SU-DHL-6 (cell line): ENCODE measurements around the gene SELENOK.

Experiments
- H2AFZ ChIP-seq: fragments of 200-600 bp; sonication (generic); 2 replicates; pipeline ENCODE4 v1.6.1; 2014; ENCODE audit warnings: low read depth, mild to moderate bottlenecking, moderate library complexity, mixed read lengths, antibody characterized with exemption, low read length; ENCODE audit not compliant: severe bottlenecking
- H3F3A ChIP-seq: fragments of 200-600 bp; shearing (Covaris generic); 2 replicates; pipeline ENCODE4 v1.6.0; 2016; ENCODE audit warnings: antibody characterized with exemption, mild to moderate bottlenecking; ENCODE audit not compliant: insufficient read depth
- H3K27ac ChIP-seq: fragments of 200-600 bp; sonication (generic); 2 replicates; pipeline ENCODE4 v1.5.1; 2016; ENCODE audit warnings: low read depth, mild to moderate bottlenecking, low read length, moderate library complexity, mixed read lengths
- H3K27me3 ChIP-seq: fragments of 200-600 bp; sonication (generic), shearing (Covaris generic); 2 replicates; pipeline ENCODE4 v1.6.0; 2014; ENCODE audit warnings: mild to moderate bottlenecking, low read length
- H3K36me3 ChIP-seq: fragments of 200-600 bp; sonication (generic); 2 replicates; pipeline ENCODE4 v1.6.1; 2014; ENCODE audit warnings: mild to moderate bottlenecking, low read length, mixed read lengths
- H3K4me2 ChIP-seq: fragments of 300-600, 200-600 bp; shearing (Covaris generic), sonication (generic); 2 replicates; pipeline ENCODE4 v1.6.0; 2014; ENCODE audit warnings: low read length, low read depth, mild to moderate bottlenecking; ENCODE audit not compliant: poor library complexity, severe bottlenecking
- H3K4me3 ChIP-seq: fragments of 200-600 bp; sonication (generic); 2 replicates; pipeline ENCODE4 v1.5.1; 2014; ENCODE audit warnings: antibody characterized with exemption, low read length, mild to moderate bottlenecking, mixed read lengths; ENCODE audit not compliant: insufficient read depth, poor library complexity, severe bottlenecking
- H3K79me2 ChIP-seq: fragments of 200-600 bp; sonication (generic); 2 replicates; pipeline ENCODE4 v1.6.1; 2014; ENCODE audit warnings: mild to moderate bottlenecking, low read length, moderate library complexity; ENCODE audit not compliant: insufficient read depth
- H3K9ac ChIP-seq: fragments of 200-600 bp; sonication (generic); 2 replicates; pipeline ENCODE4 v1.7.0; 2014; ENCODE audit warnings: mild to moderate bottlenecking, low read length
- H3K9me2 ChIP-seq: fragments of 200-600 bp; sonication (generic); replicated peaks from 2 replicates; pipeline ENCODE4 v1.6.1; 2014; ENCODE audit warnings: low read length; ENCODE audit not compliant: insufficient read depth
- H3K9me3 ChIP-seq: fragments of 200-600 bp; sonication (generic); 2 replicates; pipeline ENCODE4 v1.6.1; 2014; ENCODE audit warnings: low read length, mixed read lengths; ENCODE audit not compliant: insufficient read depth
- H4K20me1 ChIP-seq: fragments of 200-600 bp; sonication (generic); 2 replicates; pipeline ENCODE4 v1.6.1; 2014; ENCODE audit warnings: low read depth, mild to moderate bottlenecking, antibody characterized with exemption, low read length, moderate library complexity, mixed read lengths
- EZH2phosphoT487 ChIP-seq: fragments of 200-600 bp; sonication (generic), shearing (Covaris generic); conservative IDR thresholded peaks from 2 replicates; pipeline ENCODE4 v1.6.1; 2018; ENCODE audit warnings: mild to moderate bottlenecking, antibody characterized with exemption, low read length, moderate library complexity, mixed read lengths
- TF ChIP-seq, protein P1 (sequence below): fragments of 200-600 bp; sonication (generic); IDR thresholded peaks from one replicate; pipeline ENCODE4 v1.5.1; 2017; ENCODE audit warnings: antibody characterized with exemption, mild to moderate bottlenecking, low read length, moderate library complexity; ENCODE audit not compliant: insufficient read depth, poor library complexity, severe bottlenecking

Gene SELENOK

GRCh38 chr3:53881691-53882593 is 9.7 kb downstream of the SELENOK start, which contains the start of gene ACTR8:
Gene ACTR8, minus strand, starts transcription at chr3:53882152. Its CDS starts 51 bp downstream, at chr3:53882101.
- peaks cover 14% of the 10 kb centered on the region for H3F3A ChIP-seq
- H3K79me2 ChIP-seq = peaks cover 12% of the 10 kb centered on the region
- H2AFZ ChIP-seq = peak within 1 kb of the TSS; percentile 75
- peak within 1 kb of the TSS; percentile 87 for H3K4me2 ChIP-seq
- TF ChIP-seq, protein P1, sequence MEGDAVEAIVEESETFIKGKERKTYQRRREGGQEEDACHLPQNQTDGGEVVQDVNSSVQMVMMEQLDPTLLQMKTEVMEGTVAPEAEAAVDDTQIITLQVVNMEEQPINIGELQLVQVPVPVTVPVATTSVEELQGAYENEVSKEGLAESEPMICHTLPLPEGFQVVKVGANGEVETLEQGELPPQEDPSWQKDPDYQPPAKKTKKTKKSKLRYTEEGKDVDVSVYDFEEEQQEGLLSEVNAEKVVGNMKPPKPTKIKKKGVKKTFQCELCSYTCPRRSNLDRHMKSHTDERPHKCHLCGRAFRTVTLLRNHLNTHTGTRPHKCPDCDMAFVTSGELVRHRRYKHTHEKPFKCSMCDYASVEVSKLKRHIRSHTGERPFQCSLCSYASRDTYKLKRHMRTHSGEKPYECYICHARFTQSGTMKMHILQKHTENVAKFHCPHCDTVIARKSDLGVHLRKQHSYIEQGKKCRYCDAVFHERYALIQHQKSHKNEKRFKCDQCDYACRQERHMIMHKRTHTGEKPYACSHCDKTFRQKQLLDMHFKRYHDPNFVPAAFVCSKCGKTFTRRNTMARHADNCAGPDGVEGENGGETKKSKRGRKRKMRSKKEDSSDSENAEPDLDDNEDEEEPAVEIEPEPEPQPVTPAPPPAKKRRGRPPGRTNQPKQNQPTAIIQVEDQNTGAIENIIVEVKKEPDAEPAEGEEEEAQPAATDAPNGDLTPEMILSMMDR = no peak
- no peak for TF ChIP-seq EZH2phosphoT487
- peak within 1 kb of the TSS; percentile 95 for H3K4me3 ChIP-seq
- no peaks in the 10 kb centered on the region for H3K27me3 ChIP-seq
- peaks cover 43% of the 10 kb centered on the region; the same call in 1 of the 2 replicates for H3K36me3 ChIP-seq
- no peaks in the 10 kb centered on the region for H3K9me2 ChIP-seq
- H4K20me1 ChIP-seq = no peaks in the 10 kb centered on the region
- H3K9me3 ChIP-seq = no peaks in the 10 kb centered on the region
- H3K27ac ChIP-seq = peak within 1 kb of the TSS; percentile 67
- H3K9ac ChIP-seq = peak within 1 kb of the TSS; percentile 86

DNA sequence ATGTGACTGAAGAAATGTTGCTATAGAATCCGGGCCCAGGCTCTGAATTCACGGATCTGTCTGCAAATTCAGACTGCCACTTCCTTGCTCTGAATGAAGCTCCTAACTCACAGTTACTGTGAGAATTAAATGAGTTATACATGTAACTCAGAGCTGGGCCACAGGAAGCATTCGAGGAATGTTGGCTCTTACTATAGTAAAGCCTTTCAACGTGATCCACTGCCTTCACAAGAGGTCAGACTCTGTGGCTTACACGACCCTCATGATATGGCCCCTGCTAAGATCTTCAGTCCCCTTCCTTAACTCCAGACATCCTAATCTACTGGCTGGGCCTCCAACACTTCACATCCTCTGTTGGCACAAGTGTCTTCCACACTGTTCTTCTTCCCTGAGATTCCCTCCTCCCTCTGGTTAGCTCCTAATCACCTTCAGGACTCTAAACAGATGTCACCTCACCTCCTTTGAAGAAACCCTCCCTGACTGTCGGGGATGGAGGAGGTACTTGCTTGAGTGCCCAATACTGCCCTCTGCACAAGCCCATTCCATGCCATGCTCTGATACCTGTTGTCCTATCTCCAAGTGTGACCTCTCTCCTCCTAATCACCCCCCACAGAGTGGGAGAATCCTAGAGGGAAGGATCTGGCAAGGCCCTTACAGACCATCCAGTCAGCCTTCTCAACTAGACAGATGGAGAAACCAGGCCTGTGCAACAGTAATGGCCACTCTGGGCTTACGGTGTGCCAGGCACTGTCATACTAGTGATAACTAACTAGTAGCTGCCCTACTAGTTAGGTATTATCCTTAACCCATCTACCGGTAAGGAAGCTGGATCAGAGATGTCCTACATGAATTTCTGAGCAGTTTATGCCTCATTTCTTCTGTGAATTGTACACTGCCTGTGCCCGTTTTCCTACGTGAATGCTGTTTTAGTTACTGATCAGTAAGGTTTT is 11.0 kb downstream of the SELENOK start:
- H3F3A ChIP-seq = peaks cover 14% of the 10 kb centered on the region
- H3K27me3 ChIP-seq = no peaks in the 10 kb centered on the region
- H3K9ac ChIP-seq = peak overlapping the region; percentile 86
- H3K9me2 ChIP-seq = no peaks in the 10 kb centered on the region
- TF ChIP-seq, protein P1 = no peak
- no peak for TF ChIP-seq EZH2phosphoT487
- H3K4me3 ChIP-seq = peak overlapping the region; percentile 95
- peaks cover 49% of the 10 kb centered on the region; the same call in 1 of the 2 replicates for H3K36me3 ChIP-seq
- H3K9me3 ChIP-seq = no peaks in the 10 kb centered on the region
- H3K27ac ChIP-seq = peak overlapping the region; percentile 67
- H2AFZ ChIP-seq = peak overlapping the region; percentile 75
- peaks cover 12% of the 10 kb centered on the region for H3K79me2 ChIP-seq
- H4K20me1 ChIP-seq = no peaks in the 10 kb centered on the region
- peak overlapping the region; percentile 87 for H3K4me2 ChIP-seq

- Histone ChIP-seq H3K4me2 (no peak overlapping the region), H3K27ac (no peak overlapping the region), H3K36me3 (peaks cover 18% of the 10 kb centered on the region), H3K9me2 (no peaks in the 10 kb centered on the region), H2AFZ (no peak overlapping the region), H3K4me3 (no peak overlapping the region), H3K79me2 (no peaks in the 10 kb centered on the region), H4K20me1 (no peaks in the 10 kb centered on the region; the same call in 1 of the 2 replicates), H3K27me3 (no peaks in the 10 kb centered on the region), H3K9me3 (no peaks in the 10 kb centered on the region), H3K9ac (no peak overlapping the region), H3F3A (peaks cover 15% of the 10 kb centered on the region)
- no peak for TF ChIP-seq EZH2phosphoT487
- TF ChIP-seq, protein P1 = no peak
Observed at GRCh38 chr3:53865732-53866499, 25.7 kb downstream of the SELENOK start.
